Endothelial cell of umbilical vein (primary cell): ENCODE results near the gene CHST3.

Experiments used
- CTCF ChIP-seq, 2 donors: IDR thresholded peaks; 1 replicate in 1 of 2; 2 replicates in 1 of 2; pipeline ENCODE4 v1.5.1; 2011; ENCODE audit warnings: low read length in 2 of 2, mild to moderate bottlenecking in 2 of 2, moderate library complexity in 2 of 2, control low read depth in 1 of 2, inconsistent platforms in 1 of 2, low read depth in 1 of 2; ENCODE audit not compliant: insufficient read depth in 1 of 2; ENCODE audit errors: extremely low read depth in 1 of 2
- EZH2 ChIP-seq: IDR thresholded peaks from 2 replicates; pipeline ENCODE4 v1.6.1; 2012; ENCODE audit warnings: borderline replicate concordance, low read depth, mild to moderate bottlenecking, moderate library complexity, low read length, inconsistent platforms; ENCODE audit not compliant: severe bottlenecking
- FOS ChIP-seq: IDR thresholded peaks from 2 replicates; pipeline ENCODE4 v1.6.1; 2011; ENCODE audit warnings: mild to moderate bottlenecking, low read length, moderate library complexity, borderline replicate concordance; ENCODE audit not compliant: insufficient read depth
- JUN ChIP-seq: IDR thresholded peaks from 2 replicates; pipeline ENCODE4 v1.6.1; 2011; ENCODE audit warnings: borderline replicate concordance, low read depth; ENCODE audit not compliant: insufficient read length, insufficient read depth
- MAX ChIP-seq: IDR thresholded peaks from 2 replicates; pipeline ENCODE4 v1.6.1; 2011; ENCODE audit not compliant: insufficient read depth, insufficient read length
- MYC ChIP-seq: IDR thresholded peaks from one replicate; pipeline ENCODE4 v1.6.1; 2011; ENCODE audit warnings: mild to moderate bottlenecking, low read depth, low read length
- POLR2A ChIP-seq: IDR thresholded peaks from 2 replicates; pipeline ENCODE4 v1.6.1; 2012; ENCODE audit warnings: low read depth, mild to moderate bottlenecking, control low read depth, low read length
- POLR2AphosphoS5 ChIP-seq: IDR thresholded peaks from 2 replicates; pipeline ENCODE4 v1.6.1; 2012; ENCODE audit warnings: low read depth, mild to moderate bottlenecking, control low read depth, low read length, moderate library complexity; ENCODE audit not compliant: insufficient read depth

GRCh38 chr10:72022228-72022627 lies 58.0 kb downstream of the CHST3 start:
- TF ChIP-seq POLR2A (no peak), MAX (no peak), CTCF (IDR thresholded peaks at IDR 0.05; ENCODE audit: extremely low read depth in 1 of 2, insufficient read depth in 1 of 2, low read depth in 1 of 2, low read length in 2 of 2) (no peak), FOS (no peak), EZH2 (no peak), POLR2AphosphoS5 (no peak), MYC (no peak), JUN (no peak)
